ENCODE data around the gene TSSC4.
"Not testable (repeated sequence)": the region's sequence is repeated elsewhere in the genome, so short reads cannot be mapped to it uniquely, and the experiment has no call there.

TSSC4 gene

DNA sequence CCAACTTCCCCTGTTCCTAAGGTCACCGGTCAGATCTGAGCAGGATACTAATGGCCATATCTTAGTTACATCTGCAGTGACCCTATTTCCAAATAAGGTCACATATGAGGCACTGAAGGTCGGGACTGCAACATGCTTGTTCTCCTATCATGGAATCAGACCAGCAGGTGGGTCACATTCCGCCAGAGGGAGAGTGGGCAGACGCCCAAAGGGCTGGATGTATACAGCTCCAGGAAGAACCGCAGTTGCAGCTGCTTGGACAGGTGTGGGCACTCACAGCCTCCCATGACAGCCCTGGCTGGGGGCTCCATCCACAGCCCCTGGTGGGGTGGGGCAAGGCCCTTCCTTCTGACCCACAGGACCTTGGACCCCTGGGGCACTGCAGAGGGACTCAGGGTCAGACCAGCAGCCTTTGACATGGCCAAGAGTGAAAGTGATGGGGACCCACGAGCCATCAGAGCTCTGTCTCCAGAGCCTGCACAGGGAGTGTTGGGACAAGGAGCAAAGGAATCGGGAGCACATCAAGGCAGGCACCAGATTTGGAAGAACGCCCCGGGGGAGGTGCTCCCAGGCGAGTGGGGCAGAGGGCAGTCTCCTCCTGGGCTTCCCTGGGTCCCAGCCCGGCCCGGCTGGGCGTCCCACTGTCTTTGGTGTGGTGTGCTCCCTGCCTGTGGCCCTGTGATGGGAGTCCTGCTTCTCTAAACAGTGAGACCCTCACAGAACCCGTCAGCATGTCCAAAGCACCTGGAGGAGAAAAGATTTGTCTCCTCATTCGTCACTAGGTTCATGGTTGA lies 36.8 kb upstream of the TSSC4 start:
- no peak overlapping the region for H3K4me3 ChIP-seq (ENCODE audit: low read depth, low read length)
- H3K9me3 ChIP-seq (ENCODE audit: severe bottlenecking) = no peaks in the 10 kb centered on the region
- TF ChIP-seq, protein P1, sequence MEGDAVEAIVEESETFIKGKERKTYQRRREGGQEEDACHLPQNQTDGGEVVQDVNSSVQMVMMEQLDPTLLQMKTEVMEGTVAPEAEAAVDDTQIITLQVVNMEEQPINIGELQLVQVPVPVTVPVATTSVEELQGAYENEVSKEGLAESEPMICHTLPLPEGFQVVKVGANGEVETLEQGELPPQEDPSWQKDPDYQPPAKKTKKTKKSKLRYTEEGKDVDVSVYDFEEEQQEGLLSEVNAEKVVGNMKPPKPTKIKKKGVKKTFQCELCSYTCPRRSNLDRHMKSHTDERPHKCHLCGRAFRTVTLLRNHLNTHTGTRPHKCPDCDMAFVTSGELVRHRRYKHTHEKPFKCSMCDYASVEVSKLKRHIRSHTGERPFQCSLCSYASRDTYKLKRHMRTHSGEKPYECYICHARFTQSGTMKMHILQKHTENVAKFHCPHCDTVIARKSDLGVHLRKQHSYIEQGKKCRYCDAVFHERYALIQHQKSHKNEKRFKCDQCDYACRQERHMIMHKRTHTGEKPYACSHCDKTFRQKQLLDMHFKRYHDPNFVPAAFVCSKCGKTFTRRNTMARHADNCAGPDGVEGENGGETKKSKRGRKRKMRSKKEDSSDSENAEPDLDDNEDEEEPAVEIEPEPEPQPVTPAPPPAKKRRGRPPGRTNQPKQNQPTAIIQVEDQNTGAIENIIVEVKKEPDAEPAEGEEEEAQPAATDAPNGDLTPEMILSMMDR (IDR thresholded peaks at IDR 0.05; ENCODE audit: low read depth, low read length) = no peak
- no peaks in the 10 kb centered on the region for H3K27me3 ChIP-seq (ENCODE audit: insufficient read depth, low read depth, severe bottlenecking)
- DNase-seq = no peak
- H3K36me3 ChIP-seq = no peaks in the 10 kb centered on the region
- H3K27ac ChIP-seq = no peak overlapping the region

DNA sequence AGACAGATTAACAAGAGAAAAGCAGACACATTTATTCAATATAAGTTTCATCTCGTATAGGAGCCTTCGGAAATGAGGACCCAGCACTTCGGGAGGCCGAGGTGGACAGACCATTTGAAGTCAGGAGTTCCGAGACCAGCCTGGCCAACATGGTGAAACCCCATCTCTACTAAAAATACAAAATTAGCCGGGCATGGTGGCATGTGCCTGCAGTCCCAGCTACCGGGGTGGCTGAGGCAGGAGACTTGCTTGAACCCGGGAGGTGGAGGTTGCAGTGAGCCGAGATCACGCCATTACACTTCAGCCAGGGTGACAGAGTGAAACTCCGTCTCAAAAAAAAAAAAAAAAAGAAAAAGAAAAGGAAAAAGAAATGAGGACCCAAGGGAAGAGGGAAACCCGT lies 36.2 kb upstream of the TSSC4 start:
- not testable (repeated sequence) for H3K9me3 ChIP-seq (ENCODE audit: severe bottlenecking); H3K27me3 ChIP-seq (ENCODE audit: insufficient read depth, low read depth, severe bottlenecking); H3K27ac ChIP-seq; H3K4me3 ChIP-seq (ENCODE audit: low read depth, low read length); H3K36me3 ChIP-seq; DNase-seq

DNA sequence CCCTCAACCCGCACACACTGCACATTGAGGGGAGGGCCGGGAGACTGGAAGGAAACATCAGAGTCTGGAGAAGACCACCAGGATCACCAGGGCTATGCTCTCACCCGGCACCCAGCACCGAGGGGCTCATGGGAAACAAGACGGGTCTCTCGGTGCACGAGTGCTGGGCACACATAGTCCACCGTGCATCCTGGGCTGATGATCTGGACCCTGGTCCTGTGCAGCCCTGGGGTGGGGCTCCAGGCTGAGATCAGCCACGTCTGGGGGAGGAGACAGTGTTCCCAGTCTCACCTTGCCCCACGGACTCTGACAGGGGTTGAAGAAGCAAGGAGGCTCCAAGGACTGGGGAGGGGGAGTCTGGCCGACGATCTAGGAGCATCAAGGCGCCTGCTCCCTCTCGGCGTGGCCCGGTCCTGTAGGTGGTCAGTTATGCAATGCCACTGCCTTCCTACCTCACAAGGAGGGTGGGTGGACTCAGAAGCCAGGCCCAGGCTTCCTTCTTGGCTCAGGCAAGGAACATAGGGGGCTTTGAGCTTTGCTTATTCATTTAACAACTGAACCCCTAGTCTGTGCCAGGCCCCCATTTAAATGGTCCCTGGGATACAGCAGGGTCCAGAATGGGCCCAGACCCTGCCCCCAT lies 34.9 kb upstream of the TSSC4 start:
- H3K9me3 ChIP-seq (ENCODE audit: severe bottlenecking) = no peaks in the 10 kb centered on the region
- H3K27ac ChIP-seq = no peak overlapping the region
- TF ChIP-seq, protein P1 (IDR thresholded peaks at IDR 0.05; ENCODE audit: low read depth, low read length) = no peak
- no peaks in the 10 kb centered on the region for H3K36me3 ChIP-seq
- no peak for DNase-seq
- no peak overlapping the region for H3K4me3 ChIP-seq (ENCODE audit: low read depth, low read length)
- no peaks in the 10 kb centered on the region for H3K27me3 ChIP-seq (ENCODE audit: insufficient read depth, low read depth, severe bottlenecking)

DNA sequence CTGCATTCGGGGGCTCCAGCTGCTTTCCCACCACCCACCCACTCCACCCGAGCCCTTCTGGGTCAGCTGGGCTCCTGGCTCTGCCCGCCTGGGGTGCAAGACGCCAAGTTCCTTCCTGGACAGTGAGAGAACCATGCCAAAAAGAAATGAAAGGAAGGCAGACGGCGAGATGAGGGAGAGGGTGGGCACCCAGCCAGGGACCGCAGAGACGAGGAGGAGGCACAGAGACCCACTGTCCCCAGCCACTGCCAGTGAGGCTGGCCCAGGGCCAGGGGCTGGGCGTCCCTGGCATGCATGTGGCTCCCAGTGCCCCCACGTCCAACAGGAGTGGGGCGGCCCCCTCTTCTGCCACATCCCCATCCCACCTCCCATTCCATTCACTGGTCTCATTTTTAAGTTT lies 34.3 kb upstream of the TSSC4 start:
- Histone ChIP-seq H3K4me3 (ENCODE audit: low read depth, low read length) (no peak overlapping the region), H3K27ac (no peak overlapping the region), H3K9me3 (ENCODE audit: severe bottlenecking) (no peaks in the 10 kb centered on the region), H3K27me3 (ENCODE audit: insufficient read depth, low read depth, severe bottlenecking) (no peaks in the 10 kb centered on the region), H3K36me3 (no peaks in the 10 kb centered on the region)
- TF ChIP-seq, protein P1 (IDR thresholded peaks at IDR 0.05; ENCODE audit: low read depth, low read length) = no peak
- no peak for DNase-seq

DNA sequence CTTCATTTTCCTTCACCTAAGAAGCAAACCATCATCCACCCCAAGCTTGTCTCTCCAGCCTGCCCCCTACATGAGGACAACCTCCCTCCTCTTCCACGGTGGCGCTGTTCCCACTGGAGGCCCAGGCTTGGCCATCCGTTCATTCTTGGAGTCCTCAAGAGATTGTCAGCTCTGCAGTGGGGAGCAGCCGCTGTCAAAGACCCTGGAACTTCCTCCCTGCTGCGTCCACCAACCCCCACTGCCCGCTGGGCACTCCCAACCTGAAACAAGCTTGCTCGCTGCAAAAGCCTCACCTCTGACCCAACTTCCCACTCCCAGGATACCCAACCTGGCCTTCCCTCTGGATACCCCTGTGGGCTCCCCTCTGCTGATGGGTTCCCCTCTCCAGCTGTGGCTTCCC lies 33.8 kb upstream of the TSSC4 start:
- H3K36me3 ChIP-seq = no peaks in the 10 kb centered on the region
- H3K27ac ChIP-seq = no peak overlapping the region
- TF ChIP-seq, protein P1 (IDR thresholded peaks at IDR 0.05; ENCODE audit: low read depth, low read length) = no peak
- no peaks in the 10 kb centered on the region for H3K9me3 ChIP-seq (ENCODE audit: severe bottlenecking)
- H3K4me3 ChIP-seq (ENCODE audit: low read depth, low read length) = no peak overlapping the region
- H3K27me3 ChIP-seq (ENCODE audit: insufficient read depth, low read depth, severe bottlenecking) = no peaks in the 10 kb centered on the region
- no peak for DNase-seq

DNA sequence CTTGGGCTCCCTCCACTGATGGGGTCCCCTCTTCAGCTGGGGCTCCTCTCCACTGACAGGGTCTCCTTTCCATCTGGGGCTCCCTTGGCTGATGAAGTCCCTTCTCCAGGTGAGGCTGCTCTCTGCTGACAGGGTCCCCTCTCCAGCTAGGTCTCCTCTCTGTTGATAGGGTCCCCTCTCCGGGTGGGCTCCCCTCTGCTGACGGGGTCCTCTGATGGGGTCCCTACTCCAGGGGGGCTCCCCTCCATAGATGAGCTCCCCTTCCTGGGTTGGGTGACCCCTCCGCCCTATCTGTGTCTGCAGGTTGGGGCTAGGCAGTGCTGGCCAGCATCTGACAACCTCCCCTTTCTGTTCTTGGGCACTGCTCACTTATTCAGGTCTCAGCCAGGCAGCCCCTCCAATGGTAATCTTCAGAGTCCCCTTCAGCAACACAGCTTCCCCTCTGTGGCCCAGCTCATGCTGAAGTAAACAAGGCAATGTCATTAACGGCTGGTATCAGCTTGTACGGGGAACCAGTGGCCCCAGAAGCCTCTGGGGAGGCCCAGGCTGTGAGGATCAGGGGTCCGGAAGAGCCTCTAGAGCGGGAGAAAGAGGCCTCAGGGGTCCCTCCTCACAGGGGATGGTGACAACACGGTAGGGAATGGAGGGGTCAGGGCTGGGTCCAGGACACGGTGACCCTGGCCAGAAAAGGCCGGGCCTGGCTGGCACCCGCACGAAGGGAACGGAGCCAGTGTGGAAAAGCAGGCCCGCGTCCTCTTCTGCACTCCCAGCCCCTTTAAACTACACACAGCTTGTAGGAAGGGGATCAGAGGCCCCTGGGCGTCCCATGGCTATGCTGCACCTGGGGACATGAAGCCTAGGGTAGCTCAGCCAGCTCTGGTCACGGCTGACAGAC lies 33.0 kb upstream of the TSSC4 start:
- no peak overlapping the region for H3K27ac ChIP-seq
- H3K4me3 ChIP-seq (ENCODE audit: low read depth, low read length) = no peak overlapping the region

More for the DNA sequence above, 33.0 kb upstream of the TSSC4 start:
- no peaks in the 10 kb centered on the region for H3K36me3 ChIP-seq
- no peaks in the 10 kb centered on the region for H3K27me3 ChIP-seq (ENCODE audit: insufficient read depth, low read depth, severe bottlenecking)
- no peak for DNase-seq
- TF ChIP-seq, protein P1 (IDR thresholded peaks at IDR 0.05; ENCODE audit: low read depth, low read length) = no peak
- no peaks in the 10 kb centered on the region for H3K9me3 ChIP-seq (ENCODE audit: severe bottlenecking)

Measured in WERI-Rb-1 (cell line).